Activated CD8-positive, alpha-beta T cell treated with anti-CD3 and anti-CD28 coated beads, Interleukin-2, amount 10 ng/mL, durations not matched to agents 7 days and 5 days (primary cell): ENCODE data around the gene NUPR1. TPM values are rescaled to one million over a fixed set of nuclear protein-coding genes. Genes with fewer than 3 reads are reported as not detected.
"Not testable (repeated sequence)": the region's sequence is repeated elsewhere in the genome, so short reads cannot be mapped to it uniquely, and the experiment has no call there.

ENCODE experiments used
- ATAC-seq: fragments of 150-1000 bp; cut with Tn5 transposase; one replicate; pipeline ENCODE4 v1.10.0; 2021; ENCODE audit warnings: moderate library complexity
- CTCF ChIA-PET: fragments of 350-600 bp; sonication (Branson Sonifier 250); formaldehyde crosslinking; loops from one replicate; lab custom pipeline; 2021; ENCODE audit warnings: antibody characterized with exemption; lab: Charles Lee
- POLR2A ChIA-PET: fragments of 350-600 bp; sonication (Branson Sonifier 250); formaldehyde crosslinking; loops from one replicate; lab custom pipeline; 2021; ENCODE audit warnings: antibody characterized with exemption; lab: Charles Lee
- DNase-seq: peaks from one replicate; pipeline ENCODE4 v3.0.0-alpha.2; 2020
- H3K27ac Mint-ChIP-seq: one replicate; pipeline ENCODE4 v1.8.0; 2021; ENCODE audit warnings: mild to moderate bottlenecking, mixed read lengths
- H3K27me3 Mint-ChIP-seq: one replicate; pipeline ENCODE4 v1.8.0; 2021; ENCODE audit warnings: low read depth, mixed read lengths
- H3K36me3 Mint-ChIP-seq: one replicate; pipeline ENCODE4 v1.8.0; 2021; ENCODE audit warnings: low read depth, mixed read lengths
- H3K4me1 Mint-ChIP-seq: one replicate; pipeline ENCODE4 v1.8.0; 2021; ENCODE audit warnings: low read depth, mixed read lengths
- H3K4me3 Mint-ChIP-seq: one replicate; pipeline ENCODE4 v1.8.0; 2021; ENCODE audit warnings: mild to moderate bottlenecking, mixed read lengths
- H3K9me3 Mint-ChIP-seq: one replicate; pipeline ENCODE4 v1.8.0; 2022; ENCODE audit warnings: mixed read lengths; ENCODE audit not compliant: insufficient read depth
- total RNA-seq, 2 experiments: library from RNA; stranded (reverse); gene quantifications; one replicate each; pipeline ENCODE4 v1.2.3, GENCODE V29; 2021

Gene NUPR1
- total RNA-seq, 2 experiments from 2014 or later = not detected

GRCh38 chr16:28569021-28569420, 30.2 kb upstream of the NUPR1 start:
- Mint-ChIP-seq H3K4me3 (no peak overlapping the region), H3K27ac (no peak overlapping the region), H3K9me3 (peaks cover 4% of the 10 kb centered on the region), H3K4me1 (no peaks in the 10 kb centered on the region), H3K27me3 (no peaks in the 10 kb centered on the region), H3K36me3 (peaks cover 25% of the 10 kb centered on the region)
- ATAC-seq = no peak
- ChIA-PET POLR2A (interaction anchor here (1.0 kb wide), 1 partner anchor 14 kb away, joined by 4 read pairs; no protein-coding TSS in a partner anchor), CTCF (interaction anchor here (0.9 kb wide), 1 partner anchor 327 kb away, joined by 3 read pairs; no protein-coding TSS in a partner anchor)
- no peak for DNase-seq

GRCh38 chr16:28567292-28567691, 28.5 kb upstream of the NUPR1 start:
- H3K27me3 Mint-ChIP-seq = no peaks in the 10 kb centered on the region
- H3K4me3 Mint-ChIP-seq = no peak overlapping the region
- ChIA-PET POLR2A (no interaction called here), CTCF (interaction anchor here (1.1 kb wide), 1 partner anchor 8 kb away, joined by 3 read pairs; no protein-coding TSS in a partner anchor)
- ATAC-seq (no peak), DNase-seq (no peak)
- H3K27ac Mint-ChIP-seq = no peak overlapping the region
- peaks cover 25% of the 10 kb centered on the region for H3K36me3 Mint-ChIP-seq
- H3K4me1 Mint-ChIP-seq = peaks cover 4% of the 10 kb centered on the region
- peaks cover 4% of the 10 kb centered on the region for H3K9me3 Mint-ChIP-seq

- H3K36me3 Mint-ChIP-seq = peaks cover 25% of the 10 kb centered on the region
- POLR2A ChIA-PET, H3K4me1 Mint-ChIP-seq: not testable (repeated sequence)
Measured at GRCh38 chr16:28566233-28566925, 27.6 kb upstream of the NUPR1 start.

GRCh38 chr16:28563218-28563617, 24.4 kb upstream of the NUPR1 start:
- Mint-ChIP-seq H3K36me3 (peaks cover 40% of the 10 kb centered on the region), H3K4me3 (no peak overlapping the region), H3K27ac (no peak overlapping the region), H3K4me1 (peaks cover 15% of the 10 kb centered on the region), H3K9me3 (peaks cover 4% of the 10 kb centered on the region), H3K27me3 (no peaks in the 10 kb centered on the region)
- ChIA-PET POLR2A (no interaction called here), CTCF (no interaction called here)
- no peak for DNase-seq
- no peak for ATAC-seq

More at GRCh38 chr16:28566233-28566925, 27.6 kb upstream of the NUPR1 start:
- not testable (repeated sequence) for ATAC-seq, H3K9me3 Mint-ChIP-seq, DNase-seq, H3K27me3 Mint-ChIP-seq, H3K4me3 Mint-ChIP-seq, H3K27ac Mint-ChIP-seq
- CTCF ChIA-PET = interaction anchor here (1.0 to 1.1 kb wide), 2 partner anchors 9 to 13 kb away, joined by 3 read pairs; partner anchors contain the start of gene SGF29

- POLR2A ChIA-PET = no interaction called here
- peaks cover 39% of the 10 kb centered on the region for H3K36me3 Mint-ChIP-seq
- H3K9me3 Mint-ChIP-seq = peaks cover 1% of the 10 kb centered on the region
- no peak overlapping the region for H3K4me3 Mint-ChIP-seq
- ATAC-seq (no peak), DNase-seq (no peak)
- CTCF ChIA-PET = no interaction called here
- no peaks in the 10 kb centered on the region for H3K27me3 Mint-ChIP-seq
- H3K27ac Mint-ChIP-seq = no peak overlapping the region
- peaks cover 15% of the 10 kb centered on the region for H3K4me1 Mint-ChIP-seq
Measured at GRCh38 chr16:28562199-28562598, 23.4 kb upstream of the NUPR1 start.

GRCh38 chr16:28561557-28562187, 22.9 kb upstream of the NUPR1 start:
- H3K36me3 Mint-ChIP-seq = peaks cover 40% of the 10 kb centered on the region
- H3K27ac Mint-ChIP-seq = no peak overlapping the region
- H3K4me1 Mint-ChIP-seq = peaks cover 17% of the 10 kb centered on the region
- ChIA-PET CTCF (no interaction called here), POLR2A (no interaction called here)
- no peak overlapping the region for H3K4me3 Mint-ChIP-seq
- H3K9me3 Mint-ChIP-seq = no peaks in the 10 kb centered on the region
- no peak for DNase-seq
- H3K27me3 Mint-ChIP-seq = no peaks in the 10 kb centered on the region
- ATAC-seq = no peak

GRCh38 chr16:28558456-28558855, 19.7 kb upstream of the NUPR1 start:
- no peak for DNase-seq
- Mint-ChIP-seq H3K27me3 (no peaks in the 10 kb centered on the region), H3K4me1 (peaks cover 31% of the 10 kb centered on the region), H3K4me3 (no peak overlapping the region), H3K27ac (no peak overlapping the region), H3K36me3 (peaks cover 30% of the 10 kb centered on the region), H3K9me3 (no peaks in the 10 kb centered on the region)
- no peak for ATAC-seq
- POLR2A ChIA-PET = no interaction called here
- CTCF ChIA-PET = no interaction called here

GRCh38 chr16:28556914-28557320, 18.1 kb upstream of the NUPR1 start:
- Mint-ChIP-seq H3K27me3 (no peaks in the 10 kb centered on the region), H3K9me3 (no peaks in the 10 kb centered on the region), H3K4me1 (peaks cover 35% of the 10 kb centered on the region), H3K27ac (no peak overlapping the region), H3K4me3 (no peak overlapping the region), H3K36me3 (peaks cover 30% of the 10 kb centered on the region)
- ATAC-seq (no peak), DNase-seq (no peak)
- CTCF ChIA-PET = interaction anchor here (1.1 to 1.2 kb wide), 2 partner anchors 240 to 388 kb away, joined by 3 read pairs; no protein-coding TSS in a partner anchor
- POLR2A ChIA-PET = interaction anchor here (1.1 to 2.4 kb wide), 2 partner anchors 63 to 265 kb away, joined by 4 to 5 read pairs; partner anchors contain the start of genes APOBR and ATXN2L

GRCh38 chr16:28555561-28555960, 16.8 kb upstream of the NUPR1 start:
- peak overlapping the region; percentile 16 for H3K27ac Mint-ChIP-seq
- H3K9me3 Mint-ChIP-seq = no peaks in the 10 kb centered on the region
- H3K36me3 Mint-ChIP-seq = peaks cover 30% of the 10 kb centered on the region
- no peak overlapping the region for H3K4me3 Mint-ChIP-seq
- CTCF ChIA-PET = interaction anchor here (1.0 kb wide), 1 partner anchor 18 kb away, joined by 3 read pairs; no protein-coding TSS in a partner anchor
- DNase-seq (no peak), ATAC-seq (no peak)
- H3K4me1 Mint-ChIP-seq = peaks cover 29% of the 10 kb centered on the region
- H3K27me3 Mint-ChIP-seq = no peaks in the 10 kb centered on the region
- POLR2A ChIA-PET = interaction anchor here (2.4 kb wide), 1 partner anchor 62 kb away, joined by 5 read pairs; the partner anchor contains the start of gene APOBR

GRCh38 chr16:28554634-28555423, 16.1 kb upstream of the NUPR1 start:
- DNase-seq (no peak), ATAC-seq (no peak)
- ChIA-PET POLR2A (interaction anchor here (0.6 to 2.4 kb wide), 5 partner anchors 13 to 268 kb away, joined by 4 to 10 read pairs (median 4); partner anchors contain the start of genes APOBR and ATXN2L), CTCF (interaction anchor here (1.0 to 1.4 kb wide), 3 partner anchors 19 to 390 kb away, joined by 3 to 5 read pairs (median 3); no protein-coding TSS in a partner anchor)
- H3K27ac Mint-ChIP-seq = peak overlapping the region; percentile 81
- H3K4me3 Mint-ChIP-seq = peak overlapping the region; percentile 81
- H3K27me3 Mint-ChIP-seq = no peaks in the 10 kb centered on the region
- H3K4me1 Mint-ChIP-seq = peaks cover 27% of the 10 kb centered on the region
- peaks cover 28% of the 10 kb centered on the region for H3K36me3 Mint-ChIP-seq
- no peaks in the 10 kb centered on the region for H3K9me3 Mint-ChIP-seq
